ENCODE data around the gene LEP.

DNA sequence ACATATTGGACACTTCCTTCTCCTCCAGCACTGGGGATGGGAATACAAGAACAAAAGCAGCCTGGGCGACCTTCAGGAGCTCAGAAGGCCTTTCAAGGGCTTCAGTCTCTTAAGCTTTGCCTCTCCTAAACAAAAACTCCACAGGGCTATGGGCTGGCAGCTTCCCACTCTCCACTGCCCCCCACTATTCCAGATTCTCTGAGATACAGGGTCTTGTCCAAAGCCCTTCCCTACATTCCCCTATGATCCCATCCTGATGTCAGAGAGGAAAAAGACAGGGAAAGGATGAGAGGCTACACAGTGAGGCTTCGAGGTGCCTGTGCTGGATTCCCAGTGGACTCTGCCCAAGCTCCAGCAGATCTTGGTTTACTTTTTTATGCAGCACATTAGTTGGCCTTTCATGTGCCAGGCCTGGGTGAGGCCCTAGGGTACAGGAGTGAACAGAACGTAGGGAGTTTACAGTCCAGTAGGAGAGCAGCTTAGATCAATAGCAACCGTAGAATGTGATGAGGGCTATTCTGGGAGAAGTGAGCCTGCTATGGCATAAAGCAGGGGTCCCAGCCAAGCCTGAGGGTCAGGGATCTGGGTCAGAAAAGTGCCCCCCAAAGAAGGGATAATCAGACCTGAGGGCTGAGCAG lies 33.3 kb downstream of the LEP start:
- TF ChIP-seq EZH2 (IDR thresholded peaks at IDR 0.05; ENCODE audit: insufficient read depth, poor library complexity, severe bottlenecking): no peak
- no peak for TF ChIP-seq EZH2phosphoT487 (IDR thresholded peaks at IDR 0.05; ENCODE audit: insufficient read depth, low read depth)
